Activated CD4-positive, alpha-beta memory T cell treated with anti-CD3 and anti-CD28 coated beads, Interleukin-2, amount 10 ng/mL, durations not matched to agents 7 days and 5 days (primary cell): ENCODE data around the gene GOLGA6L9. TPM values are rescaled to one million over a fixed set of nuclear protein-coding genes. Genes with fewer than 3 reads are reported as not detected.
"Not testable (repeated sequence)": the region's sequence is repeated elsewhere in the genome, so short reads cannot be mapped to it uniquely, and the experiment has no call there.

Source experiments
- CTCF ChIA-PET: fragments of 350-600 bp; sonication (Branson Sonifier 250); formaldehyde crosslinking; loops from one replicate; lab custom pipeline; 2021; ENCODE audit warnings: antibody characterized with exemption, inconsistent platforms; lab: Charles Lee
- POLR2A ChIA-PET: fragments of 350-600 bp; sonication (Branson Sonifier 250); formaldehyde crosslinking; loops from one replicate; lab custom pipeline; 2021; ENCODE audit warnings: antibody characterized with exemption; lab: Charles Lee
- DNase-seq: peaks from one replicate; pipeline ENCODE4 v3.0.0-alpha.2; 2020
- H3K27ac Mint-ChIP-seq: one replicate; pipeline ENCODE4 v1.8.0; 2021; ENCODE audit warnings: mild to moderate bottlenecking, mixed read lengths
- H3K27me3 Mint-ChIP-seq: one replicate; pipeline ENCODE4 v1.8.0; 2021; ENCODE audit warnings: mixed read lengths
- H3K36me3 Mint-ChIP-seq: one replicate; pipeline ENCODE4 v1.8.0; 2021; ENCODE audit warnings: low read depth, mixed read lengths
- H3K4me1 Mint-ChIP-seq: one replicate; pipeline ENCODE4 v1.8.0; 2021; ENCODE audit warnings: mixed read lengths
- H3K4me3 Mint-ChIP-seq: one replicate; pipeline ENCODE4 v1.8.0; 2021; ENCODE audit warnings: mild to moderate bottlenecking, mixed read lengths
- H3K9me3 Mint-ChIP-seq: one replicate; pipeline ENCODE4 v1.8.0; 2021; ENCODE audit warnings: mixed read lengths
- total RNA-seq, 2 experiments: library from RNA; stranded (reverse); gene quantifications; one replicate each; pipeline ENCODE4 v1.2.3, GENCODE V29; 2021

The GOLGA6L9 gene
- total RNA-seq, result 1 to 10 TPM; 1.2 to 1.4 TPM

DNA sequence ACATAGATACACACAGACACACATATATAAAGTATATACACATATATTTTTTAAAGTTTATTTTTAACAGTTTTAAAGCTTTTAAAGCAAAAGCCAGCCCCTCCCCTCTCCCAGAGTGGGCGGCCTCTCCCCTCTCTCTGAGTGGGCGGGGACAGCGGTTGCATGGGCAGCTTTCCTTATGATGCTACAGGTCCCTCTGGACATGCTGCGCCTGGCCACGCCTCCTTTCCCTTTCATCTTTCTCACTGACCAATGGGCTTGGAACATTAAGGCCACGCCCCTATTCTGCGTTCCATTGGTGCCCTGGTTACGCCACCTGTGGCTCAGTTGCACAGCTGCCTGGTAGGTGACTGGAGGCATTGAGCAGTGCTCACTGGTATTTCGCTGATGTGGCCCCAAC is at the start of gene GOLGA6L9:
Gene GOLGA6L9, plus strand, starts transcription at position 124 of the 400 bp plus-strand sequence. Its CDS starts 264 bp downstream, at position 388.
- H3K4me1 Mint-ChIP-seq, H3K9me3 Mint-ChIP-seq, DNase-seq, H3K27ac Mint-ChIP-seq, H3K36me3 Mint-ChIP-seq, CTCF ChIA-PET, H3K27me3 Mint-ChIP-seq, POLR2A ChIA-PET, H3K4me3 Mint-ChIP-seq: not testable (repeated sequence)

- H3K4me3 Mint-ChIP-seq, H3K27ac Mint-ChIP-seq, H3K27me3 Mint-ChIP-seq, POLR2A ChIA-PET, H3K4me1 Mint-ChIP-seq, DNase-seq, CTCF ChIA-PET, H3K36me3 Mint-ChIP-seq, H3K9me3 Mint-ChIP-seq: not testable (repeated sequence)
Observed at GRCh38 chr15:82381330-82381955, 48.2 kb upstream of the GOLGA6L9 start.

GRCh38 chr15:82387209-82387608 is 42.4 kb upstream of the GOLGA6L9 start:
- H3K27ac Mint-ChIP-seq, H3K9me3 Mint-ChIP-seq, CTCF ChIA-PET, H3K4me1 Mint-ChIP-seq, DNase-seq, H3K27me3 Mint-ChIP-seq, POLR2A ChIA-PET, H3K4me3 Mint-ChIP-seq, H3K36me3 Mint-ChIP-seq: not testable (repeated sequence)

DNA sequence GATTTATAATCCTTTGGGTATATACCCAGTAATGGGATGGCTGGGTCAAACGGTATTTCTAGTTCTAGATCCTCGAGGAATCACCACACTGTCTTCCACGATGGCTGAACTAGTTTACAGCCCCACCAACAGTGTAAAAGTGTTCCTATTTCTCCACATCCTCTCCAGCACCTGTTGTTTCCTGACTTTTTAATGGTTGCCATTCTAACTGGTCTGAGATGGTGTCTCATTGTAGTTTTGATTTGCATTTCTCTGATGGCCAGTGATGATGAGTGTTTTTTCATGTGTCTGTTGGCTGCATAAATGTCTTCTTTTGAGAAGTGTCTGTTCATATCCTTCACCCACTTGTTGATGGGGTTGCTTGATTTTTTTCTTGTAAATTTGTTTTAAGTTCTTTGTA is 39.5 kb upstream of the GOLGA6L9 start:
- H3K27me3 Mint-ChIP-seq, H3K4me1 Mint-ChIP-seq, H3K36me3 Mint-ChIP-seq, H3K4me3 Mint-ChIP-seq, H3K27ac Mint-ChIP-seq, H3K9me3 Mint-ChIP-seq, POLR2A ChIA-PET, DNase-seq, CTCF ChIA-PET: not testable (repeated sequence)

DNA sequence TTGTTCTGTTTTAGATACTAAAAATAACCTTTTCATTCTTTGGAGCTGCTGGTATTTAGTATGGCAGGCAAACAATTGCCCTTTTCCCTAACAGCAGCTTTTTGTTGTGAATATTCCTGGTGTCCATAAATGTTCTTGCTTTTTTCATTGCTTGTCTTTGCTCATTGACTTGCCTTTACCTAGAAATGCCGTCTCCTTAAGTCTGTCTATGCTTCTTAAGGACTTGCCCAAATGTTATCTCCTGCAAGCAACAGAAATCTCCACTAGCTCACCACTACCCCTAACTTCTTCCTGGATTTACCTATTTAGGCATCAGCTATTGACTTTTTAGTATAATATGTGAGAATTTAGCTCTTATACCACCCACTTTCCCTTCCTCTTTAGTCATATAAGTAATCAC is 37.5 kb upstream of the GOLGA6L9 start:
- H3K36me3 Mint-ChIP-seq, CTCF ChIA-PET, POLR2A ChIA-PET, DNase-seq, H3K4me3 Mint-ChIP-seq, H3K27ac Mint-ChIP-seq, H3K9me3 Mint-ChIP-seq, H3K4me1 Mint-ChIP-seq, H3K27me3 Mint-ChIP-seq: not testable (repeated sequence)

DNA sequence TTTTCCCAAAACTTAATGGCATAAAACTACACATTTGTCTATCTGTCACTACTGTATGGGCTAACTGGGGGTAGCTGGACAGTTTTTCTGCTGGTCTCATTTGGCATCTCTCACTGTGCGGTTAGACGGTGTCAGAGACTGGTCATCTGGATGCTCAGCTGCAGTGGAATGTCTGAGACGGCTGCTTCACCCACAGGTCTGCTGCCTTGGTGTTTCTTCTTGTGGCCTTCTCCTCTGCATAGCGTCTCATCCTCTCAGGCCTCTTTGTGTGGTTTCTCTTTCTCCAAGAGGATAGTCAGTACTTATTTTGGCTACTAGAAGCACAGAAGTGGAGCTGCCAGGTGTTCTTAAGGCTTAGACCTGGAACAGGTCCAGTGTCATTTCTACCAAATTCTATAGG is 35.9 kb upstream of the GOLGA6L9 start:
- no peak overlapping the region for H3K4me3 Mint-ChIP-seq
- H3K27ac Mint-ChIP-seq, result no peak overlapping the region
- H3K4me1 Mint-ChIP-seq, result no peaks in the 10 kb centered on the region
- POLR2A ChIA-PET, result no interaction called here
- no peaks in the 10 kb centered on the region for H3K27me3 Mint-ChIP-seq
- H3K9me3 Mint-ChIP-seq, result no peaks in the 10 kb centered on the region
- DNase-seq, result no peak
- CTCF ChIA-PET, result no interaction called here
- no peaks in the 10 kb centered on the region for H3K36me3 Mint-ChIP-seq

DNA sequence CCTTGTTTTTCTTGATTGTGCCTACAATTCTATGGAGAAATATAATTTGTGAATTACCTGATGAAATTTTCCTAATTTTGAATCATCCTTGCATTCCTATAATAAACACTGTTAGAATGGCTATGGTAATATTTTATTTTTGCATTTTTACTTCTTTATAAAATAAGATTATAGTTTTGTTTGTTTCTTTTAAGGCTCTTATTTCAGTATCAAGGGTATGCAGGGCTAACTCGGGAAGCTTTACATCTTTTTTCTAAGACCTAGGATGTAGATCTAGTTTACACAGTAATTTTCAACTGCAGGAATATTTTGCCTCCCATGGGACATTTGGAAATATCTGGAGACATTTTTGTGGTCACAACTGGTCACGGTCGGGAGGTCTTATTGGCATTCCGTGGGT is 33.8 kb upstream of the GOLGA6L9 start:
- H3K36me3 Mint-ChIP-seq, CTCF ChIA-PET, H3K27ac Mint-ChIP-seq, H3K4me3 Mint-ChIP-seq, DNase-seq, H3K9me3 Mint-ChIP-seq, H3K27me3 Mint-ChIP-seq, H3K4me1 Mint-ChIP-seq, POLR2A ChIA-PET: not testable (repeated sequence)

DNA sequence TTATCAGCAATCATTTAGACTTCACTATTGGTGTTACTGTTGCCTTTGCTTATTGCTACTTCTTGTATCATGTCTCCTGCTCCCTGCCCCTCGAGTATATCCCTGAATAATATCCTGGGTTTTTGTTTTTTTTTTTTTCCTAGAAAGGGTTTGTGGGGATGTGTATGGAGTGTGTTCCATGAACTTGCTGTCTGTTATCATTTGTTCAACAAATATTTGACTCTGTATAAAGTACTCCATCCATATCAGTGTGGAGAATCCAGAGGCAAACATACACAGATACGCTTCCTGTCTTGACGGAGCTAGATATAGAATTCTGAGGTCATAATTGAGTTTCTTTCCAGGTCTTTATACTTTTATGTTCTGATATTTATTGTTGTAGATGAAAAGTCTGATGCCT is 31.8 kb upstream of the GOLGA6L9 start:
- no peak overlapping the region for H3K4me3 Mint-ChIP-seq
- no peaks in the 10 kb centered on the region for H3K27me3 Mint-ChIP-seq
- no peaks in the 10 kb centered on the region for H3K36me3 Mint-ChIP-seq
- CTCF ChIA-PET, result no interaction called here
- peaks cover 3% of the 10 kb centered on the region for H3K4me1 Mint-ChIP-seq
- H3K27ac Mint-ChIP-seq, result no peak overlapping the region
- POLR2A ChIA-PET, result no interaction called here
- no peaks in the 10 kb centered on the region for H3K9me3 Mint-ChIP-seq
- DNase-seq, result no peak

- Mint-ChIP-seq H3K4me3 (no peak overlapping the region), H3K36me3 (no peaks in the 10 kb centered on the region), H3K27ac (no peak overlapping the region), H3K4me1 (peaks cover 3% of the 10 kb centered on the region), H3K27me3 (no peaks in the 10 kb centered on the region), H3K9me3 (no peaks in the 10 kb centered on the region)
- ChIA-PET POLR2A (no interaction called here), CTCF (no interaction called here)
- DNase-seq, result no peak
Observed at GRCh38 chr15:82398785-82399184, 30.8 kb upstream of the GOLGA6L9 start.

DNA sequence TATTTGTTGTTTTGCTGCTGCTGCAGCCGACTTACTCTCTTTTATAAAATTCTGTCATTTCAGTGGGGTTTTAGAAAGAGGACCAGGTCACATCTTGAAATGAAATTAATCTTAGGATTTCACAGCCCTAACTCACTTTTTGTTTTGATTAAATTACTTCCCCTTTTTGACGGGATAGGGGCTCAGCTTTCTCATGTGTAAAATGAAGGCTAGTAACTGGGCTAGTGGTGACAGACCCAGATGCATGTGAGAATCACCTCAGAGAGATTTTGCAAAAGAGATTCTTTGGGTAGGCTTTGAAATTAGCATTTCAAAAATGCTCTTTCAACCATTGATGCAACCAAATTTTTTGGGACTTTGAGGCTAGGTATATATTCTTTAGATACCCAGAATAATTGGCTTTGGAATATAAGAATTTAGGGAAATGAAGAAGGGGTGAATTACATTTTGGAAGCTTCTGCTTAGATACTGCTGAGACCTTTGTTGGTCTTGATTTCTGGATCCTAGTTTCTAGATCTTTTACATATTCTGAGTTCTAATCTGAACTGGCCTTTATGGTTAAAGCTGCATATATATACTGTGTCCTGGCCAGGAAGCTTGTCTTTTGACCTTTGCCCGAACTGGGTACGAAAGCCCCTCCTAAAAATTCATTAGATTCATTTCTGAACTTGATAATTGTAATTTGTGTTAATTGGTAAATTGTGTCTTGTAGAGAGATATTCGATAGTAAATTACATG is 30.1 kb upstream of the GOLGA6L9 start:
- POLR2A ChIA-PET, result not testable (repeated sequence)

DNA sequence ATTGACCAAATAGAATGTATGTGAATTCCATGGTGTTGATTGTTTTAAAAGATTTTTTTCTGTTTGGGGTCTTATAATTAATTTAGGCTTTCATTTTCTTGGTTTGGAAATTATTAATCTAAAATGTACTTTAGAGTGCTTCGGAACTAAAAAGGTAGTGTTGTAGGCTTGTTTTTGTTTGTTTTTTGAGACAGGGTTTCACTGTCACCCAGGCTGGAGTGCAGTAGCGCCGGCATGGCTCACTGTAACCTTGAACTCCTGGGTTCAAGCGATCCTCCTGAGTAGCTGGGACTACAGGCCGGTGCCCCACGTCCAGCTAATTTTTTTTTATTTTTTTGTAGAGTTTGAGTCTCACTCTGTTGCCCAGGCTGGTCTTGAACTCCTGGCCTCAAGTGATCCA is 27.7 kb upstream of the GOLGA6L9 start:
- H3K4me1 Mint-ChIP-seq, POLR2A ChIA-PET, DNase-seq, H3K36me3 Mint-ChIP-seq, CTCF ChIA-PET, H3K27me3 Mint-ChIP-seq, H3K27ac Mint-ChIP-seq, H3K9me3 Mint-ChIP-seq, H3K4me3 Mint-ChIP-seq: not testable (repeated sequence)

More for the DNA sequence above, 30.1 kb upstream of the GOLGA6L9 start:
- H3K27ac Mint-ChIP-seq, H3K4me1 Mint-ChIP-seq, DNase-seq, CTCF ChIA-PET, H3K4me3 Mint-ChIP-seq, H3K9me3 Mint-ChIP-seq, H3K27me3 Mint-ChIP-seq, H3K36me3 Mint-ChIP-seq: not testable (repeated sequence)

- H3K9me3 Mint-ChIP-seq, CTCF ChIA-PET, H3K36me3 Mint-ChIP-seq, H3K27ac Mint-ChIP-seq, H3K27me3 Mint-ChIP-seq, POLR2A ChIA-PET, H3K4me1 Mint-ChIP-seq, H3K4me3 Mint-ChIP-seq, DNase-seq: not testable (repeated sequence)
Observed at GRCh38 chr15:82402341-82402740, 27.3 kb upstream of the GOLGA6L9 start.

GRCh38 chr15:82406211-82406610 is 23.4 kb upstream of the GOLGA6L9 start:
- H3K27ac Mint-ChIP-seq, H3K27me3 Mint-ChIP-seq, CTCF ChIA-PET, H3K4me3 Mint-ChIP-seq, DNase-seq, H3K9me3 Mint-ChIP-seq, H3K36me3 Mint-ChIP-seq, H3K4me1 Mint-ChIP-seq, POLR2A ChIA-PET: not testable (repeated sequence)

GRCh38 chr15:82410306-82410705 is 19.3 kb upstream of the GOLGA6L9 start:
- DNase-seq, CTCF ChIA-PET, H3K9me3 Mint-ChIP-seq, POLR2A ChIA-PET, H3K27ac Mint-ChIP-seq, H3K36me3 Mint-ChIP-seq, H3K4me1 Mint-ChIP-seq, H3K4me3 Mint-ChIP-seq, H3K27me3 Mint-ChIP-seq: not testable (repeated sequence)
